Neural progenitor cell (in vitro differentiated cells): ENCODE measurements around the gene ABCC5.

Experiments used
- EZH2 ChIP-seq: fragments of 200-600 bp; sonication (generic); IDR thresholded peaks from 2 replicates; pipeline ENCODE4 v1.6.1; 2017; ENCODE audit warnings: antibody characterized with exemption, mild to moderate bottlenecking, moderate library complexity
- TF ChIP-seq, protein P1 (sequence below): fragments of 200-600 bp; sonication (generic); IDR thresholded peaks from 2 replicates; pipeline ENCODE4 v1.5.1; 2017; ENCODE audit warnings: antibody characterized with exemption, mild to moderate bottlenecking

DNA sequence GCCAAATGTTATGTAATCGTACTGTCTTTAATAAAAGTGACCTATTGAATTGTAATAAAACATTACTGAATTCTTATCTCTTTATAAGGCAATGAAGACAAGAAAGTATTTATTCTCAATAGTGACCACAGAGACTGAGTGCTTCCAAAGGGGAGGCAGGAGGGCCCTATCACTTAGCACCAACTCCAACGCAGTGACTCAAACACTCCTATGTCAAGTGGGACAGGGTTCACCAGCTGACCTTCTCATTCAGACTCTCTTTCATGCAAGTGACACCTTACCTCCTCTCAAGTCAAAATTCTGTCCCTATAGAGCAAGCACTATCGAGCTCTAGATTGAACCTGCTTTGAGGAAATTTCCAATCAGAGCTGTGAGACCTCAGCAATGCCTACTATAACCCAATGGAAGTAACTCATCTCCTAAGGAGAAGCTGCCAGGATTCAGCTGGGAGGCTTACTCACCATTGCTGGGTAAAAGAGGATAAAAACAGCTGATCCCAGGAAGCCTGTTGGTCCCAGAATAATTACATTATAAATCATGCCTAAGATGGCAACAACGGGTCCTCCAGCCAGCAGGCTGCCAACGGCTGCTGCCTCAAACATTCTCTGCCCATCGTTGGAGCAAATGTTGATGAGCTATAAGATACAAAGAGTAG lies 35.6 kb downstream of the ABCC5 start:
- TF ChIP-seq, protein P1, sequence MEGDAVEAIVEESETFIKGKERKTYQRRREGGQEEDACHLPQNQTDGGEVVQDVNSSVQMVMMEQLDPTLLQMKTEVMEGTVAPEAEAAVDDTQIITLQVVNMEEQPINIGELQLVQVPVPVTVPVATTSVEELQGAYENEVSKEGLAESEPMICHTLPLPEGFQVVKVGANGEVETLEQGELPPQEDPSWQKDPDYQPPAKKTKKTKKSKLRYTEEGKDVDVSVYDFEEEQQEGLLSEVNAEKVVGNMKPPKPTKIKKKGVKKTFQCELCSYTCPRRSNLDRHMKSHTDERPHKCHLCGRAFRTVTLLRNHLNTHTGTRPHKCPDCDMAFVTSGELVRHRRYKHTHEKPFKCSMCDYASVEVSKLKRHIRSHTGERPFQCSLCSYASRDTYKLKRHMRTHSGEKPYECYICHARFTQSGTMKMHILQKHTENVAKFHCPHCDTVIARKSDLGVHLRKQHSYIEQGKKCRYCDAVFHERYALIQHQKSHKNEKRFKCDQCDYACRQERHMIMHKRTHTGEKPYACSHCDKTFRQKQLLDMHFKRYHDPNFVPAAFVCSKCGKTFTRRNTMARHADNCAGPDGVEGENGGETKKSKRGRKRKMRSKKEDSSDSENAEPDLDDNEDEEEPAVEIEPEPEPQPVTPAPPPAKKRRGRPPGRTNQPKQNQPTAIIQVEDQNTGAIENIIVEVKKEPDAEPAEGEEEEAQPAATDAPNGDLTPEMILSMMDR = no peak
- no peak for TF ChIP-seq EZH2
